CD14-positive monocyte (primary cell): ENCODE results near the gene CCDC92B. TPM values are rescaled to one million over a fixed set of nuclear protein-coding genes. Genes with fewer than 3 reads are reported as not detected.

Source experiments
- DNase-seq, 3 donors: peaks; one replicate each; pipeline ENCODE4 v3.0.0-alpha.2; 2011 to 2022
- H2AFZ ChIP-seq: 2 replicates; pipeline ENCODE4 v1.6.0; 2012; ENCODE audit warnings: mild to moderate bottlenecking, low read depth, low read length, inconsistent platforms; ENCODE audit not compliant: insufficient read depth, poor library complexity, severe bottlenecking
- H3K27ac ChIP-seq, 2 donors: 1 replicate in 1 of 2; 2 replicates in 1 of 2; pipeline ENCODE4 v1.5.1; 2012 to 2013; ENCODE audit warnings: low read length in 2 of 2, control low read depth in 1 of 2, inconsistent platforms in 1 of 2, low read depth in 1 of 2, mild to moderate bottlenecking in 1 of 2
- H3K27me3 ChIP-seq, 2 donors: one replicate each; pipeline versions ENCODE4 v1.6.0 to v1.6.1; 2011 to 2013; ENCODE audit warnings: low read length in 2 of 2; ENCODE audit not compliant: control insufficient read depth in 2 of 2, insufficient read depth in 2 of 2
- H3K36me3 ChIP-seq, 2 donors: replicated peaks in 1 of 2; 1 replicate in 1 of 2; 2 replicates in 1 of 2; pipeline versions ENCODE4 v1.5.1 to v1.6.1; 2012 to 2013; ENCODE audit warnings: low read length in 2 of 2, control low read depth in 1 of 2, inconsistent platforms in 1 of 2, mild to moderate bottlenecking in 1 of 2; ENCODE audit not compliant: insufficient read depth in 2 of 2, control insufficient read depth in 1 of 2
- H3K4me1 ChIP-seq, 2 donors: 1 replicate in 1 of 2; 2 replicates in 1 of 2; pipeline versions ENCODE4 v1.5.1 to v1.6.1; 2012 to 2013; ENCODE audit warnings: low read length in 2 of 2, control low read depth in 1 of 2, inconsistent platforms in 1 of 2, mild to moderate bottlenecking in 1 of 2, moderate library complexity in 1 of 2; ENCODE audit not compliant: insufficient read depth in 2 of 2, control insufficient read depth in 1 of 2
- H3K4me2 ChIP-seq: replicated peaks from 2 replicates; pipeline ENCODE3; 2012; ENCODE audit warnings: low read length, moderate library complexity, mild to moderate bottlenecking; ENCODE audit not compliant: poor library complexity, severe bottlenecking; ENCODE audit errors: extremely low read depth
- H3K4me3 ChIP-seq, 3 experiments: fragments of 200-600 bp in 1 of 3; sonication (generic) in 1 of 3; replicated peaks in 1 of 3; 1 replicate in 2 of 3; 2 replicates in 1 of 3; pipeline ENCODE4 v1.5.1; 2011 to 2013; ENCODE audit warnings: low read length in 3 of 3, mild to moderate bottlenecking in 3 of 3, control low read depth in 2 of 3, low read depth in 2 of 3, inconsistent platforms in 1 of 3, moderate library complexity in 1 of 3
- H3K79me2 ChIP-seq: 2 replicates; pipeline ENCODE4 v1.6.0; 2012; ENCODE audit warnings: mild to moderate bottlenecking, control low read depth, inconsistent platforms, low read length, moderate library complexity; ENCODE audit not compliant: insufficient read depth
- H3K9ac ChIP-seq: 2 replicates; pipeline ENCODE4 v1.6.0; 2017; ENCODE audit warnings: low read length, mild to moderate bottlenecking; ENCODE audit not compliant: insufficient read depth, poor library complexity, severe bottlenecking
- H3K9me3 ChIP-seq, 2 donors: replicated peaks in 1 of 2; 1 replicate in 1 of 2; 2 replicates in 1 of 2; pipeline versions ENCODE4 v1.5.1 to v1.6.1; 2012 to 2013; ENCODE audit warnings: low read length in 2 of 2, control low read depth in 1 of 2; ENCODE audit not compliant: control insufficient read depth in 1 of 2, insufficient read depth in 1 of 2
- H4K20me1 ChIP-seq: 2 replicates; pipeline ENCODE4 v1.6.0; 2012; ENCODE audit warnings: mild to moderate bottlenecking, low read length, control low read depth, moderate library complexity; ENCODE audit not compliant: insufficient read depth
- H3K27ac Mint-ChIP-seq, 7 donors: one replicate each; pipeline ENCODE4 v1.8.0; 2020; ENCODE audit warnings: mild to moderate bottlenecking in 7 of 7, mixed read lengths in 7 of 7, moderate library complexity in 6 of 7, inconsistent platforms in 2 of 7
- H3K27me3 Mint-ChIP-seq, 3 donors: one replicate each; pipeline ENCODE4 v1.8.0; 2021 to 2022; ENCODE audit warnings: low read depth in 3 of 3, mild to moderate bottlenecking in 3 of 3, mixed read lengths in 3 of 3, moderate library complexity in 3 of 3, inconsistent platforms in 1 of 3
- H3K36me3 Mint-ChIP-seq, 2 donors: one replicate each; pipeline ENCODE4 v1.8.0; 2020; ENCODE audit warnings: mixed read lengths in 2 of 2, inconsistent platforms in 1 of 2, mild to moderate bottlenecking in 1 of 2
- H3K4me1 Mint-ChIP-seq: one replicate; pipeline ENCODE4 v1.8.0; 2020; ENCODE audit warnings: mild to moderate bottlenecking, mixed read lengths
- H3K4me3 Mint-ChIP-seq, 2 donors: one replicate each; pipeline ENCODE4 v1.8.0; 2020; ENCODE audit warnings: mild to moderate bottlenecking in 2 of 2, mixed read lengths in 2 of 2, moderate library complexity in 1 of 2
- H3K9me3 Mint-ChIP-seq, 7 donors: one replicate each; pipeline ENCODE4 v1.8.0; 2020 to 2022; ENCODE audit warnings: mixed read lengths in 7 of 7, mild to moderate bottlenecking in 6 of 7, moderate library complexity in 6 of 7, inconsistent platforms in 2 of 7
- CTCF ChIP-seq: fragments of 200-600 bp; IDR thresholded peaks from one replicate; pipeline ENCODE4 v1.8.0; 2022; ENCODE audit warnings: antibody characterized with exemption, mild to moderate bottlenecking
- WGBS: methylation state at CpG from one replicate; pipeline ENCODE4 v1.1.5; 2013; ENCODE audit warnings: missing lambda C conversion rate; ENCODE audit not compliant: insufficient coverage; 5-methylcytosine and 5-hydroxymethylcytosine counted together
- intact Hi-C, 2 donors: fragments of 100-400 bp; cut with micrococcal nuclease; formaldehyde crosslinking; loops; one replicate each; pipeline versions ENCODE4 v1.15.0 to v1.15.1; 2023
- polyA plus RNA-seq, 3 donors: library from polyadenylated mRNA; depleted of rRNA in 1 of 3; unstranded in 2 of 3; stranded (reverse) in 1 of 3; fragments of 300-500 nt in 2 of 3; fragments of >200 nt in 1 of 3; fragmentation: Illumina TruSeq in 2 of 3; gene quantifications; 1 replicate in 2 of 3; 2 replicates in 1 of 3; pipeline ENCODE4 v1.2.3, GENCODE V29; 2012 to 2021

Gene CCDC92B
- polyA plus RNA-seq, 3 donors: not detected

GRCh38 chr17:2688351-2689342 is 60.8 kb downstream of the CCDC92B start:
- Mint-ChIP-seq H3K4me1 (no peaks in the 10 kb centered on the region), H3K27ac (peak overlapping the region; percentile 33 to 87 (median 57)), H3K36me3 (peaks cover 22 to 41% of the 10 kb centered on the region in 2 donors), H3K27me3 (no peaks in the 10 kb centered on the region), H3K4me3 (no peak overlapping the region), H3K9me3 (no peaks in the 10 kb centered on the region)
- no peaks in the 10 kb centered on the region for H3K27me3 ChIP-seq
- peak in 1 of 3 donors; percentile 3 for DNase-seq
- peaks cover 22% of the 10 kb centered on the region for H4K20me1 ChIP-seq
- intact Hi-C loops: no loop called here
- H3K9me3 ChIP-seq: no peaks in the 10 kb centered on the region
- 88% methylated on average over 21 of the region's 27 CpGs for WGBS
- no peaks in the 10 kb centered on the region for H3K79me2 ChIP-seq
- TF ChIP-seq CTCF: no peak
- no peak overlapping the region for H3K27ac ChIP-seq
- H2AFZ ChIP-seq: no peak overlapping the region
- H3K4me1 ChIP-seq: no peaks in the 10 kb centered on the region
- H3K4me2 ChIP-seq: no peak overlapping the region
- H3K36me3 ChIP-seq: peaks cover 19 to 43% of the 10 kb centered on the region in 2 donors
- H3K4me3 ChIP-seq: no peak overlapping the region
- H3K9ac ChIP-seq: no peak overlapping the region

- WGBS: 97% methylated on average over 6 of the region's 6 CpGs
- DNase-seq: no peak
- Histone ChIP-seq H2AFZ (no peak overlapping the region), H3K27ac (no peak overlapping the region), H3K36me3 (peaks cover 27 to 43% of the 10 kb centered on the region in 2 donors), H3K9me3 (no peaks in the 10 kb centered on the region), H3K4me3 (no peak overlapping the region), H4K20me1 (peaks cover 32% of the 10 kb centered on the region), H3K27me3 (no peaks in the 10 kb centered on the region), H3K4me2 (no peak overlapping the region), H3K79me2 (no peaks in the 10 kb centered on the region), H3K4me1 (no peaks in the 10 kb centered on the region), H3K9ac (no peak overlapping the region)
- Mint-ChIP-seq H3K4me1 (no peaks in the 10 kb centered on the region), H3K4me3 (no peak overlapping the region), H3K27me3 (no peaks in the 10 kb centered on the region), H3K36me3 (peaks cover 33 to 45% of the 10 kb centered on the region in 2 donors), H3K9me3 (no peaks in the 10 kb centered on the region), H3K27ac (peak overlapping the region in 3 of 7 donors; percentile 19 to 80 (median 57))
- intact Hi-C loops: no loop called here
- no peak for TF ChIP-seq CTCF
Measured at GRCh38 chr17:2687074-2687418, 62.4 kb downstream of the CCDC92B start.
